SW 1271 (cell line): ENCODE measurements around the gene NKAIN4.
"Not testable (repeated sequence)": the region's sequence is repeated elsewhere in the genome, so short reads cannot be mapped to it uniquely, and the experiment has no call there.

Experiments
- DNase-seq, 2 experiments: peaks; one replicate each; lab custom pipeline; 2025; lab: John Stamatoyannopoulos, UW

The NKAIN4 gene

DNA sequence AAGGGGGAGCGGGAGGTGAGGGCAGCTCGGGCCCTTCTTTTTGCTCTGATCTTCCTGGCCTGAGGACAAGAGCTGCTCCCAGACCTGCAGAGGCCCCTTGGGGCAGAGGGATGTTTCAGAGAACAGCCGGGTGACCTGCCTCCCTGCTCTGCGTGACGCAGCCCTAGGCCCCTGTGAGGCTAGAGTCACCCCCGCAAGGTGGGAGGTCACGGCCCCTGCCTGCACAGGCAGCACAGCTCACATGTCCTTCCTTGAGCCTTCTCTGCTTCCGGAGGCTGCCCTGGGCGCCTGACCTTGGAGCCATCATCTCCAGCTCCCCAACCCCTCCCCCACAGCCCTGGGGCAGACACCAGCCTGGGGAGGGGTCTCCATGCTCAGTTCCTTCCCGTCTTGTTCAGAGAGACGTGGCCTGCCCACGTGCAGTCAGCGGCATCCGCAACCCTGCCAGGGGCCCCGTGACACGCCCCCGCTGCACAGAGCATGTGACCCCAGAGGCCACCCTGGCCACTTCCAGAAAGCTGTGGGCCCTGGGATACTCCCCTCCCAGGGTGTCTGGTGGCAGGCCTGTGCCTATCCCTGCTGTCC, 18.8 kb downstream of the NKAIN4 start, which contains the start of gene BIRC7:
Gene BIRC7, plus strand, starts transcription at position 507 of the 585 bp plus-strand sequence. CDS start 192 bp downstream, outside the sequence.
- DNase-seq, result no peak

GRCh38 chr20:63234693-63235398, 19.4 kb downstream of the NKAIN4 start:
- no peak for DNase-seq

DNA sequence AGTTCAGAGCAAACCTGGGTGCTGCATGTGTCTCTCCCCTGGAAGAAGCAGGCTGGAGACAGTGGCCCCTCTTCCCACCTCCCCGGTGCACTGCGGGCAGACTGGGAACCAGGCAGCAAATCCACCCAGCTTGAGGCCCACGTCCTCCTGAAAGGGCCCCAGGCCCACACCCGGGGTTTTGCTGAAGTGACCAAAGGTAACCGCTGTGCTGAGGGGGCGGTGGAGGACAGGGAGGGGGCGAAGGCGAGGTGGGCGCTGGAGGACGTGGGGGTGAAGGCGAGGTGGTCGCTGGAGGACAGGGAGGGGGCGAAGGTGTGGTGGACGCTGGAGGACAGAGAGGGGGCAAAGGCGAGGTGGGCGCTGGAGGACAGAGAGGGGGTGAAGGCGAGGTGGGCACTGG, 20.3 kb downstream of the NKAIN4 start:
- DNase-seq, result no peak

- DNase-seq, result no peak
Measured at GRCh38 chr20:63233061-63233344, 21.3 kb downstream of the NKAIN4 start.

- peak in 1 of 2 experiments; percentile 20 for DNase-seq
Measured at GRCh38 chr20:63232235-63233060, 21.8 kb downstream of the NKAIN4 start.

GRCh38 chr20:63230800-63231268, 23.4 kb downstream of the NKAIN4 start:
- no peak for DNase-seq

DNA sequence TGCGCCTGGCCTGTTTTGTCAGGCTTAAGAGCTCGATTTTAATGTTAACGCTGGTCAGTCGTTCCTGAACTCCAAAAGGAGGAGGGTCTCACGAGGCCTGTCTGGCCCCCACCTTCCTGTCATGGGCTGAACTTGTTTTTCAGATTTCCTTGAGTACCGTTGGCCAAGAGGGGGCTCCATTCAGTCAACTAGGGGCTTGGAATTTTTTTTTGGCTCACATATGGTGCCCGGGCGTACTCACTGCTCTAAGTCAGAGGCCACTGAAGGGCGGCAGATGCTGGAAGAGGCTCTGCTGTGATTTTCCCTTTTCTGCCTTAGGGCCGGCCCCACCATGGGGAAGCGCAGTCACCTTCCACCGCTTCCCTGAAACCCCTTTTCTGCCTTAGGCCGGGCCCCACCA, 25.5 kb downstream of the NKAIN4 start:
- DNase-seq, result no peak

DNA sequence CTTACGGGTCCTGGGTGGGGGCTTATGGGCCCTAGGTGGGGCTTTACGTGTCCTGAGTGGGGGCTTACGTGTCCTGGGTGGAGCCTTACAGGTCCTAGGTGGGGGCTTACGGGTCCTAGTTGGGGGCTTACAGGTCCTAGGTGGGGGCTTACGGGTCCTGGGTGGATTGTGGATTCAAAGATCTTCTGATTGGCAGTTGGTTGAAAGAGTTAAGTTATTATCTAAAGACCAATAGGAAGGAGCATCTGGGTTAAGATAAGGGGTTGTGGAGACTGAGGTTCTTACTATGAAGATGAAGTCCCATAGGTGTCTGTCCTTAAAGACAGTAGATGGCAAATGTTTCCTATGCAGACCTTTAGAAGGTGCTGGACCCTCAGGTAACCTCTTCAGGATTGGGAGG, 27.0 kb downstream of the NKAIN4 start:
- no peak for DNase-seq

GRCh38 chr20:63226042-63226943, 28.0 kb downstream of the NKAIN4 start:
- no peak for DNase-seq

GRCh38 chr20:63225082-63225454, 29.2 kb downstream of the NKAIN4 start:
- DNase-seq, result no peak

DNA sequence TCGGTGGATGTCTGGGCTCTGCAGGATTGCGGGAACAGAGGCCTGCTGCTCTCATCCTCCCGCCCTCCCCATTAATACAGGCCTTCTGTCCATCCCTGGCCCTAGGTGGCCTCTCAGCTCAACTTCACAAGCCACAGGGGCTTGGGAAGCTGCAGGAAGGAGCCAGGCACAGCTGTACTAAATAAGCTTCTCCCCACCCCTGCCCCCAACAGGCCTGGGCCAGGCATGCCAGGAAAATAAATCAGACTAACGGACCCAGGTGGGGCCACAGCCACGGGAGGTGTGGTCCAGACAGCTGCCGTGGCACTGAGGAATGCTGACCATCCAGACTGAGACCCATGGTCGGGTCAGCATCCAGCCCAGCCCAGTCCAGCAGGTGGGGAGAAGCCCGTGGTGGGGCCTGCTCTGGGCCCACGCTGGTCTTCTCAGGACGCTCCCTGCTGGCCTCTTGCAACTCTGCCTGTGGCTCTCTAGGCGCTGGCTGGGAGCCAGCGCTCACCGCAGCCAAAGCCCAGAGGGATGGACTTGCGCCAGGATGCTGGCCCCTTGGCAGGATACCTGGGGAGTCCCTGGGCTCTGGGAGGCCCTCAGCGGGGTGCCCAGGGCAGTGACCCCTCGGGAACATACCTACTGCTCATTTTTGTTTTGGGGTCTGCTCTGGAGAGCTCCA, 29.7 kb downstream of the NKAIN4 start:
- DNase-seq, result no peak

GRCh38 chr20:63223826-63224207, 30.4 kb downstream of the NKAIN4 start:
- DNase-seq, result no peak

- DNase-seq, result peak in 1 of 2 experiments; percentile 49
Measured at GRCh38 chr20:63223121-63223825, 31.0 kb downstream of the NKAIN4 start.

DNA sequence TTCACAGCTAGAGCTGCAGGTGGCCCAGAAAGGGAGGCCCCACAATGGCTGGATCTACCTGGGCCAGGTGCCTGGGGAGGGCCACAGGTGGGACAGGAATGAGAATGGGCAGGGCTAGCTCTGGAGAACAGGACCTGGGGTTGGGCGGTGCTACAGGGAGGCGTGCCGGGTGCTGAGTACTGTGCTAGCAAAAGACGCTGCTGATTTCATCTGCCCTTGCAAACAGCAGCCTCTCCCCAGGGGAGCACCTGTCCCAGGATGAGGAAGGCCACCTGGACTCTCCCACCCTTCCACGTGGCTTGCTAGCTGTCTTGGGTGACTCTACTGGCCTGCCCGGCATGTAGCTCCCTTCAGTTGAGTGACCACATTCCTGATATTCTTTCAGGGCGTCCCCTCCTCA, 31.7 kb downstream of the NKAIN4 start:
- no peak for DNase-seq

- DNase-seq, result not testable (repeated sequence)
Measured at GRCh38 chr20:63221400-63222053, 32.7 kb downstream of the NKAIN4 start.

DNA sequence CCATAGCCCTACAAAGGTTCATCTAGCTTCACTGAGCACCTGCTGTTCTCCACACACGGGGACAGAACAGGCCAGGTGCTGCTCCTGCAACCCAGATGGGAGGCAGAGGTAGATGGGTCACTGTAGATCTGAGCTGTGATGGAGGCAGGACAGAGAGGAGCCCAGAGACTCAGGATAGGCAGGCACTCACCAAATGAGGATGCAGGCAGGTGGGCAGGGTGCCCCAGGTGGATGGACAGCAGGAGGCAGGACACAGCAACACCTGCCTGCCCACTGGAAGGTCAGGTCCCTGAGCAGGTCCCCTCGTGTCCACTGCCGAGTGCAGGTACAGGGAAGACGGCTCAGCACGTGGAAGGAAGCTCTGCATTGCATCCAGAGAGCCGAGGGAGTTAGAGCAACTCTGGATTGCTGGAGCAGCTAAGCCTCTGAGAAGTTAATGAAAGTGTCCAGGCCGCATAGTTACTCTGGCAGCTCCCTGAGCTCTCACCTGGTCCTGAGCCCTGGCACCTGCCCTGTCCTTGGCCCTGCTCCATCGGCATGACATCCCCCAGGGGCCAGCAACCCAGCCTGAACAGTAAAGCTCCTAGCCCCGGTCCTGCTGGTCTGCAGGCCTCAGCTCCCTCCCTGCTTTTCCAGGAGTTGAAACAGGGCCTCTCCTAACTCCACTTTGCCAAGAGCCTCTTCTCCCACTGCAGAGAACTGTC, 33.4 kb downstream of the NKAIN4 start:
- DNase-seq, result no peak

DNA sequence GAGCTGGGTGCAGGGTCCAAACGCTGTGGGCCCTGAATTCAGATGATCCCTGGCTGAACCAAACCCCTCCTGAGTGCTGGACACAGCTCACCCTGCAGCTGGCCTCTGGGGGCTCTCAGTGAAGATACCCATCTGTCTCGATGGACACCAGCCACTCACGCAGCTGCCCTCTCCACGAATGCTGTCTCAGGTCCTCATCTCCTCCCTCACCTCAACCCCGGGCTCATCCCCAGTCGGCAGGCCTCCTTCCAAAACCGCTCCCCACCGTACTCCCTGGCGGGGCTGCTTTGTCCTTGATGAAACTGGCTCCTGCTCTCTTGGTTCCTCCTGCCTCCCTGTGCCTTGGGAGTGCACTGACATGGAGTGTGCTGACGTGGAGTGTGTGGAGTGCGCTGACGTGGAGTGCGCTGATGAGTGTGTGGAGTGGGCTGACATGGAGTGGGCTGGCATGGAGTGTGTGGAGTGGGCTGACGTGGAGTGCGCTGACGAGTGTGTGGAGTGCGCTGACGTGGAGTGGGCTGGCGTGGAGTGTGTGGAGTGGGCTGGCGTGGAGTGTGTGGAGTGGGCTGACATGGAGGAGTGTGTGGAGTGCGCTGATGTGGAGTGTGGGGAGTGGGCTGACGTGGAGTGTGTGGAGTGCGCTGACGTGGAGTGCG, 34.3 kb downstream of the NKAIN4 start:
- no peak for DNase-seq

DNA sequence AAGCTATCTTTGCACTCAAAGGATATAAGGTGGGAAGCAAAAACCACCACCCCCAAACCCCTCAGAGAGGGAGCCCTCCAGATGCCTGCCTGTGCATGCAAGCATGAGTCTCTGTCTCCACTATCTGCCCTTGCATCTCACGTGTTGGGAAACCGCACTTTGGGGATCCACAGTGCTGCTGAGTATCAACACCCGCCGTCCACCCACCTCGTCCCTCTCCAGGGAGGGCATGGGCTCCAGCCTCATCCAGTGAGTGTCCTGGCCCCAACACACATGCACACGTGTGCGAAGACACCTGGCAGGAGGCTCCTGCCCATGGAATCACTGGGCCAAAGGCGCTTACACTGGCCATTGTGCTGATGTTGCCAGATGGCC, 34.8 kb downstream of the NKAIN4 start:
- no peak for DNase-seq
